Skeletal muscle satellite cell (primary cell): ENCODE results near the gene MAP1A.
"Not testable (repeated sequence)": the region's sequence is repeated elsewhere in the genome, so short reads cannot be mapped to it uniquely, and the experiment has no call there.

Source experiments
- H3K27me3 ChIP-seq: 2 replicates; pipeline ENCODE4 v1.7.0; 2013; ENCODE audit warnings: low read length; ENCODE audit not compliant: control insufficient read depth, insufficient read depth
- H3K36me3 ChIP-seq: 2 replicates; pipeline ENCODE4 v1.7.0; 2013; ENCODE audit warnings: mild to moderate bottlenecking, control low read depth, low read length; ENCODE audit not compliant: insufficient read depth
- H3K4me1 ChIP-seq: 2 replicates; pipeline ENCODE4 v1.7.0; 2013; ENCODE audit warnings: low read length; ENCODE audit not compliant: control insufficient read depth, insufficient read depth
- H3K4me2 ChIP-seq: 2 replicates; pipeline ENCODE4 v1.7.0; 2013; ENCODE audit warnings: mild to moderate bottlenecking, low read length
- H3K4me3 ChIP-seq: 2 replicates; pipeline ENCODE4 v1.7.0; 2013; ENCODE audit warnings: low read length
- H3K9ac ChIP-seq: 2 replicates; pipeline ENCODE4 v1.7.0; 2013; ENCODE audit warnings: mild to moderate bottlenecking, low read depth, low read length, moderate library complexity
- H3K9me3 ChIP-seq: replicated peaks from 2 replicates; pipeline ENCODE4 v1.7.0; 2013; ENCODE audit warnings: mild to moderate bottlenecking, control low read depth, low read length

Gene MAP1A

GRCh38 chr15:43534897-43535296 is 17.5 kb downstream of the MAP1A start:
- H3K4me3 ChIP-seq = no peak overlapping the region
- no peak overlapping the region for H3K4me2 ChIP-seq
- no peaks in the 10 kb centered on the region for H3K4me1 ChIP-seq
- H3K36me3 ChIP-seq = peaks cover 8% of the 10 kb centered on the region
- no peaks in the 10 kb centered on the region for H3K27me3 ChIP-seq
- no peaks in the 10 kb centered on the region for H3K9me3 ChIP-seq
- no peak overlapping the region for H3K9ac ChIP-seq

- H3K4me3 ChIP-seq = no peak overlapping the region
- no peaks in the 10 kb centered on the region for H3K9me3 ChIP-seq
- no peak overlapping the region for H3K4me2 ChIP-seq
Measured at GRCh38 chr15:43538091-43538490, 20.7 kb downstream of the MAP1A start.

GRCh38 chr15:43541785-43542184 is 24.4 kb downstream of the MAP1A start:
- H3K4me3 ChIP-seq = no peak overlapping the region
- no peak overlapping the region for H3K4me2 ChIP-seq
- no peak overlapping the region for H3K9ac ChIP-seq
- H3K9me3 ChIP-seq = no peaks in the 10 kb centered on the region
- no peaks in the 10 kb centered on the region for H3K36me3 ChIP-seq
- no peaks in the 10 kb centered on the region for H3K4me1 ChIP-seq
- no peaks in the 10 kb centered on the region for H3K27me3 ChIP-seq

More at GRCh38 chr15:43538091-43538490, 20.7 kb downstream of the MAP1A start:
- Histone ChIP-seq H3K27me3 (no peaks in the 10 kb centered on the region), H3K4me1 (no peaks in the 10 kb centered on the region), H3K9ac (no peak overlapping the region), H3K36me3 (peaks cover 8% of the 10 kb centered on the region)

- Histone ChIP-seq H3K4me3 (no peak overlapping the region), H3K27me3 (no peaks in the 10 kb centered on the region), H3K9ac (no peak overlapping the region), H3K9me3 (no peaks in the 10 kb centered on the region), H3K36me3 (no peaks in the 10 kb centered on the region), H3K4me1 (no peaks in the 10 kb centered on the region), H3K4me2 (no peak overlapping the region)
Measured at GRCh38 chr15:43544266-43544665, 26.9 kb downstream of the MAP1A start.

GRCh38 chr15:43545426-43545825 is 28.0 kb downstream of the MAP1A start:
- H3K4me1 ChIP-seq = peaks cover 1% of the 10 kb centered on the region
- no peak overlapping the region for H3K9ac ChIP-seq
- H3K4me3 ChIP-seq = no peak overlapping the region

GRCh38 chr15:43547539-43547938 is 30.1 kb downstream of the MAP1A start:
- no peaks in the 10 kb centered on the region for H3K36me3 ChIP-seq
- H3K9ac ChIP-seq = no peak overlapping the region
- H3K4me1 ChIP-seq = peaks cover 10% of the 10 kb centered on the region
- no peaks in the 10 kb centered on the region for H3K9me3 ChIP-seq
- H3K4me2 ChIP-seq = no peak overlapping the region
- H3K27me3 ChIP-seq = no peaks in the 10 kb centered on the region
- H3K4me3 ChIP-seq = no peak overlapping the region

More at GRCh38 chr15:43545426-43545825, 28.0 kb downstream of the MAP1A start:
- Histone ChIP-seq H3K36me3 (no peaks in the 10 kb centered on the region), H3K27me3 (no peaks in the 10 kb centered on the region), H3K4me2 (no peak overlapping the region), H3K9me3 (no peaks in the 10 kb centered on the region)

- no peak overlapping the region for H3K4me2 ChIP-seq
- H3K36me3 ChIP-seq = no peaks in the 10 kb centered on the region
- H3K9ac ChIP-seq = no peak overlapping the region
- H3K27me3 ChIP-seq = no peaks in the 10 kb centered on the region
- no peaks in the 10 kb centered on the region for H3K9me3 ChIP-seq
- no peak overlapping the region for H3K4me3 ChIP-seq
- H3K4me1 ChIP-seq = peaks cover 10% of the 10 kb centered on the region
Measured at GRCh38 chr15:43550527-43551363, 33.3 kb downstream of the MAP1A start.

GRCh38 chr15:43552256-43552655 is 34.8 kb downstream of the MAP1A start:
- H3K4me1 ChIP-seq = peaks cover 10% of the 10 kb centered on the region
- H3K4me3 ChIP-seq = no peak overlapping the region
- no peaks in the 10 kb centered on the region for H3K36me3 ChIP-seq
- H3K27me3 ChIP-seq = no peaks in the 10 kb centered on the region
- H3K9me3 ChIP-seq = no peaks in the 10 kb centered on the region
- no peak overlapping the region for H3K9ac ChIP-seq
- H3K4me2 ChIP-seq = no peak overlapping the region

- no peak overlapping the region for H3K9ac ChIP-seq
- no peak overlapping the region for H3K4me2 ChIP-seq
- no peaks in the 10 kb centered on the region for H3K9me3 ChIP-seq
- peaks cover 10% of the 10 kb centered on the region for H3K4me1 ChIP-seq
- H3K36me3 ChIP-seq = no peaks in the 10 kb centered on the region
- no peaks in the 10 kb centered on the region for H3K27me3 ChIP-seq
- no peak overlapping the region for H3K4me3 ChIP-seq
Measured at GRCh38 chr15:43552986-43553385, 35.6 kb downstream of the MAP1A start.

GRCh38 chr15:43562753-43563152 is 45.3 kb downstream of the MAP1A start:
- not testable (repeated sequence) for H3K9ac ChIP-seq, H3K36me3 ChIP-seq, H3K27me3 ChIP-seq, H3K9me3 ChIP-seq, H3K4me2 ChIP-seq, H3K4me3 ChIP-seq, H3K4me1 ChIP-seq

GRCh38 chr15:43563793-43564192 is 46.4 kb downstream of the MAP1A start:
- not testable (repeated sequence) for H3K4me2 ChIP-seq, H3K9ac ChIP-seq, H3K4me1 ChIP-seq, H3K27me3 ChIP-seq, H3K36me3 ChIP-seq, H3K9me3 ChIP-seq, H3K4me3 ChIP-seq

GRCh38 chr15:43566615-43567014 is 49.2 kb downstream of the MAP1A start:
- not testable (repeated sequence) for H3K9me3 ChIP-seq, H3K9ac ChIP-seq, H3K4me1 ChIP-seq, H3K4me3 ChIP-seq, H3K4me2 ChIP-seq, H3K27me3 ChIP-seq, H3K36me3 ChIP-seq
